GM13976 (cell line): Measurements from ENCODE around the gene CAMKMT.

Experiments
- DNase-seq: peaks from one replicate; pipeline ENCODE4 v3.0.0; 2012; ENCODE audit warnings: low spot score
- CTCF ChIP-seq: IDR thresholded peaks from 2 replicates; pipeline ENCODE4 v1.5.1; 2012; ENCODE audit warnings: borderline replicate concordance, mild to moderate bottlenecking; ENCODE audit not compliant: insufficient read depth; ENCODE audit errors: extremely low read depth, missing control alignments, control extremely low read depth
- in situ Hi-C: fragments of 300-500 bp; cut with MboI; formaldehyde crosslinking; loops from one replicate; pipeline ENCODE4 v1.12.0; 2022; ENCODE audit warnings: low sequenced_read_pairs, mixed read lengths, inconsistent platforms; ENCODE audit not compliant: unreplicated experiment

The CAMKMT gene

GRCh38 chr2:44533508-44533907 lies 171.8 kb downstream of the CAMKMT start:
- no peak for TF ChIP-seq CTCF
- in situ Hi-C loops, result no loop called here
- DNase-seq, result no peak

- no peak for TF ChIP-seq CTCF
- DNase-seq, result no peak
- in situ Hi-C loops, result no loop called here
Measured at GRCh38 chr2:44535376-44535775, 173.6 kb downstream of the CAMKMT start.

GRCh38 chr2:44537264-44537663 lies 175.5 kb downstream of the CAMKMT start:
- no peak for TF ChIP-seq CTCF
- in situ Hi-C loops, result no loop called here
- no peak for DNase-seq

GRCh38 chr2:44542520-44542919 lies 180.8 kb downstream of the CAMKMT start:
- no peak for TF ChIP-seq CTCF
- DNase-seq, result no peak
- in situ Hi-C loops, result no loop called here

- in situ Hi-C loops, result no loop called here
- TF ChIP-seq CTCF, result no peak
- no peak for DNase-seq
Measured at GRCh38 chr2:44543773-44544725, 182.3 kb downstream of the CAMKMT start.

- DNase-seq, result no peak
- TF ChIP-seq CTCF, result no peak
- in situ Hi-C loops, result no loop called here
Measured at GRCh38 chr2:44545005-44545404, 183.3 kb downstream of the CAMKMT start.
